ENCODE measurements around the gene NCOR2. TPM values are rescaled to one million over a fixed set of nuclear protein-coding genes. Genes with fewer than 3 reads are reported as not detected.

NCOR2 gene
- total and polyA plus RNA-seq, 11 donors, result 62.1 to 184 (median 127) TPM

GRCh38 chr12:124566161-124566996 lies 1.0 kb downstream of the NCOR2 start:
- peak in 1 of 2 donors; percentile 41 for TF ChIP-seq POLR2A (IDR thresholded peaks at IDR 0.05)
- TF ChIP-seq, protein P1, sequence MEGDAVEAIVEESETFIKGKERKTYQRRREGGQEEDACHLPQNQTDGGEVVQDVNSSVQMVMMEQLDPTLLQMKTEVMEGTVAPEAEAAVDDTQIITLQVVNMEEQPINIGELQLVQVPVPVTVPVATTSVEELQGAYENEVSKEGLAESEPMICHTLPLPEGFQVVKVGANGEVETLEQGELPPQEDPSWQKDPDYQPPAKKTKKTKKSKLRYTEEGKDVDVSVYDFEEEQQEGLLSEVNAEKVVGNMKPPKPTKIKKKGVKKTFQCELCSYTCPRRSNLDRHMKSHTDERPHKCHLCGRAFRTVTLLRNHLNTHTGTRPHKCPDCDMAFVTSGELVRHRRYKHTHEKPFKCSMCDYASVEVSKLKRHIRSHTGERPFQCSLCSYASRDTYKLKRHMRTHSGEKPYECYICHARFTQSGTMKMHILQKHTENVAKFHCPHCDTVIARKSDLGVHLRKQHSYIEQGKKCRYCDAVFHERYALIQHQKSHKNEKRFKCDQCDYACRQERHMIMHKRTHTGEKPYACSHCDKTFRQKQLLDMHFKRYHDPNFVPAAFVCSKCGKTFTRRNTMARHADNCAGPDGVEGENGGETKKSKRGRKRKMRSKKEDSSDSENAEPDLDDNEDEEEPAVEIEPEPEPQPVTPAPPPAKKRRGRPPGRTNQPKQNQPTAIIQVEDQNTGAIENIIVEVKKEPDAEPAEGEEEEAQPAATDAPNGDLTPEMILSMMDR (IDR thresholded peaks at IDR 0.05), result peak in 4 of 12 donors; percentile 9 to 20 (median 14)
- ATAC-seq (peak; percentile 57 to 79 (median 77)), DNase-seq (peak; percentile 91 to 92 (median 91))
- no peaks in the 10 kb centered on the region for H3K27me3 ChIP-seq
- peak overlapping the region; percentile 36 to 99 (median 92) for H3K4me3 ChIP-seq
- intact Hi-C loops (cut with DNase I), result loop anchor here (1.0 to 10.0 kb wide), 18 partner anchors 48 to 532 kb away; no protein-coding TSS in a partner anchor
- H3K9me3 ChIP-seq, result no peaks in the 10 kb centered on the region
- H3K27ac ChIP-seq, result peak overlapping the region; percentile 80 to 99 (median 98)
- WGBS, 4 donors, result 0% methylated on average over 30 to 56 of the region's 56 CpGs
- peaks cover 0 to 2% (median 0%) of the 10 kb centered on the region in 9 donors for H3K36me3 ChIP-seq
- peaks cover 0 to 67% (median 50%) of the 10 kb centered on the region in 12 donors for H3K4me1 ChIP-seq

- ATAC-seq, result no peak
- Histone ChIP-seq H3K36me3 (peaks cover 0 to 2% (median 0%) of the 10 kb centered on the region in 9 donors), H3K27ac (peak overlapping the region; percentile 80 to 99 (median 98)), H3K4me3 (peak overlapping the region; percentile 36 to 99 (median 92)), H3K4me1 (peaks cover 0 to 74% (median 56%) of the 10 kb centered on the region in 12 donors), H3K27me3 (no peaks in the 10 kb centered on the region), H3K9me3 (no peaks in the 10 kb centered on the region)
- TF ChIP-seq, protein P1 (IDR thresholded peaks at IDR 0.05), result no peak
- no peak for TF ChIP-seq POLR2A (IDR thresholded peaks at IDR 0.05)
- DNase-seq, result no peak
- WGBS, 4 donors, result 3 to 8% (median 6%) methylated on average over 13 to 14 of the region's 14 CpGs
- intact Hi-C loops (cut with DNase I), result loop anchor here (1.0 to 10.0 kb wide), 18 partner anchors 47 to 531 kb away; no protein-coding TSS in a partner anchor
Measured at GRCh38 chr12:124565656-124566160, 1.7 kb downstream of the NCOR2 start.

- Histone ChIP-seq H3K27me3 (no peaks in the 10 kb centered on the region), H3K9me3 (no peaks in the 10 kb centered on the region), H3K4me1 (peaks cover 0 to 80% (median 57%) of the 10 kb centered on the region in 12 donors), H3K4me3 (peak overlapping the region in 9 of 12 donors; percentile 11 to 99 (median 91)), H3K27ac (peak overlapping the region in 4 of 12 donors; percentile 11 to 99 (median 58)), H3K36me3 (peaks cover 0 to 2% (median 0%) of the 10 kb centered on the region in 9 donors)
- TF ChIP-seq, protein P1 (IDR thresholded peaks at IDR 0.05), result no peak
- TF ChIP-seq POLR2A (IDR thresholded peaks at IDR 0.05), result no peak
- DNase-seq (no peak), ATAC-seq (no peak)
- intact Hi-C loops (cut with DNase I), result loop anchor here (5.0 to 10.0 kb wide), 13 partner anchors 43 to 530 kb away; no protein-coding TSS in a partner anchor
- WGBS, 4 donors, result 59 to 66% (median 64%) methylated on average over 11 to 19 of the region's 19 CpGs
Measured at GRCh38 chr12:124564971-124565491, 2.4 kb downstream of the NCOR2 start.

All from heart left ventricle (tissue), 16 donors.